Stimulated activated CD8-positive, alpha-beta memory T cell treated with anti-CD3 and anti-CD28 coated beads, Interleukin-7, amount 100 ng/mL, for 24 hours (primary cell): ENCODE results near the gene MTF2.

Experiments
- DNase-seq: peaks from one replicate; pipeline ENCODE4 v3.0.0-alpha.2; 2020; ENCODE audit warnings: low read depth

Gene MTF2

DNA sequence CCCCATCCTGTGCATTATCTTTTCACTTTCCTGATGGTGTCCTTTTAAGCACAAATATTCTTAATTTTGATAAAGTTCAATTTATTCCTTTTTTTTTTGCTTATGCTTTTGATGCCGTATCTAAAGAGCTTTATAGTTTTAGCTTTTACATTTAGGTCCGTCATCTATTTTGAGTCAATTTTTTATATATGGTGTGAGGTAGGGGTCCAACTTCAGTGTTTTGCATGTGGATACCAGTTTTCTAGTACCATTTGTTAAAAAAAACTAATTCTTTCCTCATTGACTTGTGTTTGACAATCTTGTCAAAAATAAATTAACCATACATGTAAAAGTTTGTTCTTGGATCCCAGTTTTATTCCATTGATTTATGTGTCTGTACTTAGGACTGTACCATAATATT, 4.9 kb downstream of the MTF2 start:
- no peak for DNase-seq

DNA sequence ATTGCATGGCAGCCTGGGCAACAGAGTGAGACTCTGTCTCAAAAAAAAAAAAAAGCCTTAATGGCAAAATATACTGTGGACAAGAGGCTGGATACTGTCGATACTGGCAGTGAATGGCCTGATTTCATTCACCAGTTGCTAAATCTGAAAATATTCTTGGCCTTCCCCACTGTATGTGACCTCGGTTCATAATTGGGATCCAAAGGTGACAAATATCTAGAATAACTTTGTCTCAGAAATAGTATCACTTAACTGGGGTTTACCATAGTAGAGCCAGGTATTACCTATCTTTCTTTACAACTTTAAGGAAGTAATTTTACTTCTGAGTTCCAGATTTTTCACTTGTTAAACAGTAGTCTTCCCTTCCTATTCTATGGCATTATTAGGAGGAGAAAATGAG, 8.4 kb downstream of the MTF2 start:
- no peak for DNase-seq

DNA sequence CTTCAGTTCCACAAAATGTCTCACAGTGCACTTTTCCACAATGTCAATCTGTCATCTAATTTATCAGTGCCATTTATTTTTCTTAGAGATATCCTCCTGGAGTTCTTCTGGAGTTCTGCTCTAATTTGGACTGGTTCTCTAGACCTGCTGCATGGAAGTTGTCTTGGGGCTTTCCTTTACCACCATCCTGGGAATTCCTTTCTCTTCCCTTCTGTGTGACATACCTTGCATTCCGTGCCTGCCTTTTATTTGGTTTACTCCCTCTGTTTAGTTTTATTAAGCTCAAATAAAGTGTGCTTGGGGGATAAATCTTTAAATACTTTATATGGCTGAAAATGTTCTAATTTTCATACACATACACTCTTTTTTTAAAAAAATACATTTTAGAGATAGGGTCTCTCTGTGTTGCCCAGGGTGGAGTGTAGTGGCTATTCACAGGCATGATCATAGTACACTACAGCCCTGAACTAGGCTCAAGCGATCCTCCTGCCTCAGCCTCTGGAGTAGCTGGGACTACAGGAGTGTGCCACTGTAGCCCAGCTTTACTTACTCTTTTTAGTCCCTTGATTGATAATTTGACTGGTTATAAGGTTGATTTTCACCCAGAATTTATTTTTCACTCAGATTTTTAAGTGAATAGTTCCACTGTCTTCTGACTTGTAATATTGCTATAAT, 14.4 kb downstream of the MTF2 start:
- DNase-seq: no peak

DNA sequence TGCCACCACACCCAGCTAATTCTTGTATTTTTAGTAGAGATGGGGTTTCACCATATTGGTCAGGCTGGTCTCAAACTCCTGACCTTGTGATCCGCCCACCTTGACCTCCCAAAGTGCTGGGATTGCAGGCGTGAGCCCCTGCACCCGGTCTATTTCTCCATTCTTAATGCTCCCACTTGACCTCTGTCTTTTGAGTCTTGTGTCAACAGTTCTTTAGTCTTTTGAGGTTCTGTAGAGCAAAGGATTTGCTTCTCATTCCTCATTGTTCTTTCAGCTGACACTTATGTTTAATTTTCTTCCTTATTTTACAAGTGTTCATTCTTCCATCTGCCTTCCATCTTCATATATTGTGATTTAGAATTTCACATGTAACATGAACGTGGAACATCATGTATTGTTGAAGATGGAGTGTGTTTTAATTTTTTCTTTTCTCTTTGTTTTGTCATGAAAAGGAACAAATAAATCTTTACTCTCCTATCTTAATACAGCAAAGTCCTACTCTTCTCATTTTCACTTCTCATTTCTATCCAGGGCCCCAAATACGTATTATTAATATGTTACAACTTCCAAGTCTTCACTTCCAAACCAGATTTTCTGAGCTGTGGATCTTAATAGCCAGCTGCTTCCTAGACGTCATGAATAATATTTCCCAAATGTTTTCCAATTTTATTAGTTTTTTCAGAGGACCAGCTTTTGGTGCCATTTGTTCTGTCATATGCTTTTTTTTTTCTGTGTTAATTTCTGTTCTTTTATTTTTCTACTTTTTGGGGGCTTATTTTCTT, 16.9 kb downstream of the MTF2 start:
- DNase-seq: no peak

DNA sequence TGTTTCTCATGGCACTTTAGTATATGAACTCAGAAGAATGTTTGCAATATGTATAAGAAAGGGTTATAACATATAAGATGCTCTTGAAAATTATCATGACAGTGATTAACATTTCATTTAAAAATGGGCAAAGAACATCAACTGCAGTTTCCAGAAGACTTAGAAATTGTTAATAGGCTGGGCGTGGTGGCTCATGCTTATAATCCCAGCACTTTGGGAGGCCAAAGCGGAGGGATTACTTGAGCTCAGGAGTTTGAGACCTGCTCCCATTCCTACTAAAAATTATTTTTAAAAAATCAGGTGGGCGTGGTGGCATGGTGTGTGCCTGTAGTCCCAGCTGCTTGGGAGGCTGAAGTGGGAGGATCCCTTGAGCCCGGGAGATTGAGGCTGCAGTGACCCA, 23.1 kb downstream of the MTF2 start:
- DNase-seq: no peak

DNA sequence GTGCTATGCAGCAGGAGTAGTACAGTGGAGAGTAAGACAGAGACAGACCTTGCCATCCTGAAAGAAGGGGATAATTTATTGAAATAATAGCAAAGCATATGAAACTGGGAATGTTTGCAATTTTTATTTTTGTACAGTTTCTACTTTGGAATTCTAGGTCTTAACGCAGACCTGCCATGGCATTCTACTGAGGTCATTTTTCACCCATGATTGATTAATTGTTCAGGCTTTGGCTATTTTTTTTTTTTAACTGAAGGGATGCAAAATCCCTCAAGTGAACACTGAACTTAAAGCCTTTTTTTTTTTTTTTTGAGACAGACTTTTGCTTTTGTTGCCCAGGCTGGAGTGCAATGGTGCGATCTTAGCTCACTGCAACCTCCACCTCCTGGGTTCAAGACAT, 27.1 kb downstream of the MTF2 start:
- DNase-seq: no peak

DNA sequence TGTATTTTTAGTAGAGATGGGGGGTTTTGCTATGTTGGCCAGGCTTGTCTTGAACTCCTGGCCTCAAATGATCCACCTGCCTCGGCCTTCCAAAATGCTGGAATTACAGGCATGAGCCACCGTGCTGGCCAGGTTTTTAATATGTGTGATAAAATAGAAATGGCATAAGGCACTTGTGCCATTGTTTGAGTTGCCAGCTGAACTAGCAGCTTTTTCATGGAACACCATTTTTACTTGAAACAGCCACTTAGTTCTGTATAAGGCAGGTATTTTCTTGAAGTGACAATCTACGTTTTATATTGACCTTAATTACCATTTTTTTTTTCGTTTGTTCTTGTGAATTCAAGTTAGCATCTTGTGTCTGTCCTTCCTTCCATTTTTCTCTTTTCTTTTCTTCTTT, 28.3 kb downstream of the MTF2 start:
- DNase-seq: no peak

DNA sequence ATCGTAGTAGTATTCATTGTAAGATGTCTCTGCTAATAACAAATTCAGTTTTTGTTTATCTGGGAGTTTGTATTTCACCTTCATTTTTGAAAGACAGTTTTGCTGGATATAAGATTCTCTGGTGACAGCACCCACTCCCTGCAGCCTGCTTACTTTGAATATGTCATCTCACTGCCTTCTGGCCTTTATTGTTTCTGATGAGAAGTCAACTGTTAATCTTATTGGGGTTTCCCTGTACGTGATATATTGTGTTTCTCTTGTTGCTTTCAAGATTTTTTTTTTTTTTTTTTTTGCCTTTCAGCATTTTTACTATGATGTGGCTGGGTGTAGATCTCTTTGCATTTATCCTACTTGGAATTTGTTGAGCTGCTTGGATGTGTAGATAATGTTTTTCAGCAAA, 29.3 kb downstream of the MTF2 start:
- no peak for DNase-seq

DNA sequence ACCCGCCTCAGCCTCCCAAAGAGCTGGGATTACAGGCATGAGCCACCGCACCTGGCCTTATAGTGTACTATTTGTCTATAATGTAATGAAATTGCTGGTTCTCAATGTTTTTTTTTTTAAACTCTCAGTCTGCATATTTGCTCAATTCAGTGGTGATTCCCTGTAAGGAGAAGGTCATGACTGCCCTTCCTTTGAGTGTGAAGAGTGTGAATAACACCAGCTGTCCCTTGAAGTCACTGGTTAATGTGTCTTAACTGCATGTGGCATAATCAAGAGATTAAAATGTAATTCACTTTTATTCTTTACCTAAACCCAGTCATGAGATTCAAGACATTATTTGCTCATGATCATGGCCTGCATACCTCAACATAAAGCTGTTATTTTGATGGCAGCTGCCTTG, 30.5 kb downstream of the MTF2 start:
- DNase-seq: no peak

DNA sequence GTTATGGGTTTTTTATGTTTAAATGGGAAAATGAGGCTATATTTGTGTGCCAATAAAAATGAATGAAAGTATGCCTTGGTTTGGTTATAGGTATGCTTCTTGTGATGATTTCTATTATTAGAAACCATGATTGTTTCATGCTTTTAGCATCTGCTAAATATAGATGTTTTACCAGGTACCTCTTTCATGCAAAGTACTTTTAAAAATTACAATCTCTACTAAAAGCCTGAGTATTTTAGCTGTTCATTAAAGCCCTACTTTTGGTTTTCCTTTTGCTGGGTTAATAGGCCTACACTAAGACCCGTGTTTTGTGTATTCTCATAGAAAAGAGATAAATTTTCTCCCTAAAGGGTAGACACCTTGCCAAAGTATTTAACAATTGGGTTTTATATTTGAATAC, 32.0 kb downstream of the MTF2 start:
- DNase-seq: no peak

DNA sequence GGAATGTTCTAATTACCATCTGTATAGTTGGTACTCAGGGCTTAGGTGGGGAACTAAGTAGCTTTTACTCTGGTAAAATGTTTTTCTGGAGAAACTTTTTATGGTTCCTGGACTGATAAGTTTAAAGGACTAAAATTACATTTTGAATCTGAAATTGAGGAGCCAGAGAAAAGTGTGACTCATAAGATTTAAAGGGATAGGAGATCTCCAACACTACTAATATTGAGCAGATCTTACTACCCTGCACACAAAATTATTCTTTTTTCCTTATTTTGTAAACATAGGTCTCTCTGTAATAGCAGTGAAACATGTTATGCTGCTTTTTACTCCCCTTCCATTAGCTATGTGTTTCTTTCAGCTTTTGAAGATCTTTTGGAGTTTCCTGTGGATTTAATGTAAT, 32.5 kb downstream of the MTF2 start:
- no peak for DNase-seq

DNA sequence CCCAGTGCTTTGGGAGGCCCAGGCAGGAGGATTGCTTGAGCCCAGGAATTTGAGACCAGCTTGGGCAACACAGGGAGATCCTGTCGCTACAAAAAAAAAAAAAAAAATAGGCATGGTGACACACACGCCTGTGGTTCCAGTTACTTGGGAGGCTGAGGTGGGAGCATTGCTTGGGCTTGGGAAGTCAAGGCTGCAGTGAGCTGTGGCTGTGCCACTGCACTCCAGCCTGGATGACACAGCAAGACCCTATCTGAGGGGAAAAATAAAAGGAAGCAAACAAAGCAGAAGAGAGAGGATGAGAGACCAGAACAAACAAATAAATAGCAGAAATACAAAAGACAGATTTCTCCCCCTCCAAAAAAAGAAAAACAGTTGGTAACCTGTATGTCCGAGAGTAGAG, 34.0 kb downstream of the MTF2 start:
- no peak for DNase-seq

DNA sequence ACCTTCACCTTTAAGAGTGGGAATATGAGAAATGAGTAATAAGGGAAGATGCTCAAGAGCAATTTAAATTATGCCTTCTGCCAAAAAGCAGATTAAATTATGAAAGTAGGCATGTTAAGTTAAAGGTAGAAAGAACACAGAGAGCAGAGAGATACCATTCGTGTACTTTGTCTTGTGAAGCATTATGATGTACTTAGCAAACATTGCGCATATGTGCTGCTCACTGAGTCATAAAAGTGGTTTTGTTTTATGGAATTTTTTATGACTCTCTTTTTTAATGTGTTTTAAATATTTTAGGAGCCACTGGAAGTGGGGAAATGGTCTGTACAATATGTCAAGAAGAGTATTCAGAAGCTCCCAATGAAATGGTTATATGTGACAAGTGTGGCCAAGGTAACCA, 35.3 kb downstream of the MTF2 start:
- no peak for DNase-seq

DNA sequence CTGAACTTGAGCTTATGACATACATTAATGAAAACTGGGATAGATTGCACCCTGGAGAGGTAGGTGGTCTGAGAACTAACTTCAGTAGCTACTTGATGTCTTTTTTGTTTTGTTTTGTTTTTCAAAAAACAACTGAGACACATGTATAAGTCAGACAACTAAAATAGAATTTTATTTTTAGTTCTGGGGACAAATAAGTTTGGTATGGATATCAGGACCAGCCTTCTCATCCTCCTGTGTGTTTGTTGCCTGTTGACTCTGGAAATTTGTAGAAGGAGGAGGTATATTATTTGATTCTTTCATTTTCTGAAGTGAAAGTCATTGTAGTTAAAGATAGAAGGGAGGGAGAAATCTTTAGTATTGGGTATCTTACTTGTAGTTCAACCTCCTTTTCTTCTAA, 41.5 kb downstream of the MTF2 start:
- no peak for DNase-seq

DNA sequence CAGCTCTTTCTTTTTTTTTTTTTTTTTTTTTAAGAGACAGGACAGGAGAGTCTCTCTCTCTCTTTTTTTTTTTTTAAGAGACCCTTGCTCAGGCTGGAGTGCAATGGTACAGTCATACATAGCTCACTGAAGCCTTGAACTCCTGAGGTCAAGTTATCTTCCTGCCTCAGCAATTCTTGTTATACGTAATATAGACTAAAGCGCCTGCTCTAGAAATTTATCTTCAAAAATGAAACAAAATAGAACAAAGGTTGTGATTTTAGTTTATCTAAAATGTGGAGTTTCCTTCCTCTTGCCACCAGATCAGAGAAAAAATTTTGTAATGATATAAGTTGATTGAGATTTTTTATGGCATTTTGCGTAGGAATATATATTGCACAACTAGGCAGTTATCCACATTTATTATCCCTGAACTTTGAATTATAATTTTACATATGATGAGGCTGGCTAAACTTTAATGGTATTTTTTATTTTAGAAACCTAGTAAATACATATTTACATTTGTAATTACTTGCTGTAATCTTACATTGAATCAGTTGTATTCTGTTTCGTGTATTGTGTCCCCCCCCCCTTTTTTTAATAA, 44.2 kb downstream of the MTF2 start:
- no peak for DNase-seq

DNA sequence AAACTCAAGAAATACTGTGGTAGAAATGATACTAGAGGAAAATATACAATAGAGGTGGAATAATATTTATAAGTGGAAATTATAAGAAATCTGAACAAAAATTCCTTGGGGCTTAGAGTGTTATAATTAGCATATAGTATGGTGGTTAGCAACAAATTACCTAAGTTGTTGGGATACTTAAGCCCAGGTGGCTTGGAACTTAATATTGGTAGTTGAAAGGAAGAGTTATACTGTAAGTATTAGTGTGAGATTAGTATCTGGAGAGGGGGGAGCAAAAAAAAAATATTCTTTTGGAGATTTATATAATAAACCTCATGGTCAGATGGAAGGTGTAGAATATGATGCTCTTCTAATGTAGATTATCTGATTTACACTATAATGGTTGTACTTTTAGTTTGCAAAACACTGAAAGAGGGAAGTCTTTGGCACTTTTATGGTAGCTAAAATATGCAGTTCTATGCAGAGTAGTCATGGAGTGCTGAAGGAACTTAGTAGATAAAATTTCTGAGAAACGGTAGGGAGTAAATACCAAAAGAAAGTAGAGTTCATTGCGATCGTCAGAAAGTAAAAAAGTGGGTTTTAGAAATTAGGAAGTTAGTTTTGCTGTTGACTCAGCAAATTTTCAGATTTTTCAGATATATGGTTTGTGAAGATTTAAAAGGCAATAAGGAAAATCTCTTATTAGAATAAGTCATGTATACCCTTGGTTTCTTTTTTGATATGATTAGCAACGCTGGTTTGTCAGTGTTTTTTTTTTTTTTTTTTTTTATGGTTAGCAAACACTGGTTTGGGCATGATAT, 45.7 kb downstream of the MTF2 start:
- no peak for DNase-seq

DNA sequence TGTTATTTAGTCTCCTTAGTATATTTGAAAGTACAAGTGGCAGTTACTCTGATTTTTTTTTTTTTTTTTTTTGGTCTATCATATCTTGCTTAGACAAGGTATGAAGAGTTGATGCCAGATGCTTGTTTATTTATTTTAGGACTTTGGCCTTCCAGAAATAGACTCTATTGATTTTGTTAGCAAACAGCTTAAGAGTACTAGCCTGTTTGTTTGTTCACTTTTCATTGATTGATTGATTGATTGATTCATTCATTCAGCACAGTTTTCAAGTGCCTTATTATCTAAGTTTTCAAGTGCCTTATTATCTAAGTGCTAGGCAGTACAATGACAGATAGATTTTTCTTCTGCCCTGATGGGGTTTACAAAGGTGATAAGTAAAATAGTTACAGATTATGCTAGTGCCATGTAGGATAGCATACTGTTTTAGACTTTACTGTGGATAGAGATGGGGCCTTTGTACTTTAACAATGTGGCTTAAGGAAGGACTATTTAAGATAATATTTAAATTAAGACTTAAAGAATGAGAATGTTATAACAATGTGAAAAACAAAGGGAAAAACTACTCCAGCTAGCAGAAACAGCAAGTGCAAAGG, 50.5 kb downstream of the MTF2 start:
- no peak for DNase-seq

DNA sequence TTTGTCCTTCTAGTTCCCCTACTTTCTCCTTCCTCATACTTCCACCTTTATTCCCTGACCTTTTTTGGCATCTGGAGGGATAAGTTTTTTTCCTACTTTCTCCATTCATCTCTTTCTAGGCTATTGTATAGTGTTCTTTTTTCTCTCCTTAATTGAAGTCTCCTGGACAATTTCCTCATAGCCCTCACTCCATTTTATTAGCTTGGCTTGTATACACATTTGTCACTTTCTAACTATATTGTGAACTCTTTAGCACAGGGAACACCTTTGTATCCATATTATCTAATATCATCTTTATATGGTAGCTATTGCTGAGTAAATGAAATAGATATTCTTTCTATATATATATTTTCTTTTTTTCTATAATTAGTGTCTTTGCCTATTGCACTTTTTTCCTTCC, 53.6 kb downstream of the MTF2 start:
- no peak for DNase-seq

DNA sequence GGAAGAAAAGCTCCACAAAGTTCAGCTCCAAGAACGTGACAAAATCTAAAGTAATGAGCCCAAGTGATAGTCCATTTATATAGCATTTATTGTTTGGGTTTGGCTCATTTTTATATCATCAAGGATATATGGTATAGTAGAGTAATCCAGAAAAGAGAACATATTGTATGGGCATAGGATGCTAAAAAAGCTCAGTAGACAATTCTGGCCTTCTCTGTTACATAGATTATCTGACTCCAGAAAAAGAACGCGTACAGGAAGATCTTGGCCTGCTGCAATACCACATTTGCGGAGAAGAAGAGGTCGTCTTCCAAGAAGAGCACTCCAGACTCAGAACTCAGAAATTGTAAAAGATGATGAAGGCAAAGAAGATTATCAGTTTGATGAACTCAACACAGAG, 57.4 kb downstream of the MTF2 start:
- no peak for DNase-seq

DNA sequence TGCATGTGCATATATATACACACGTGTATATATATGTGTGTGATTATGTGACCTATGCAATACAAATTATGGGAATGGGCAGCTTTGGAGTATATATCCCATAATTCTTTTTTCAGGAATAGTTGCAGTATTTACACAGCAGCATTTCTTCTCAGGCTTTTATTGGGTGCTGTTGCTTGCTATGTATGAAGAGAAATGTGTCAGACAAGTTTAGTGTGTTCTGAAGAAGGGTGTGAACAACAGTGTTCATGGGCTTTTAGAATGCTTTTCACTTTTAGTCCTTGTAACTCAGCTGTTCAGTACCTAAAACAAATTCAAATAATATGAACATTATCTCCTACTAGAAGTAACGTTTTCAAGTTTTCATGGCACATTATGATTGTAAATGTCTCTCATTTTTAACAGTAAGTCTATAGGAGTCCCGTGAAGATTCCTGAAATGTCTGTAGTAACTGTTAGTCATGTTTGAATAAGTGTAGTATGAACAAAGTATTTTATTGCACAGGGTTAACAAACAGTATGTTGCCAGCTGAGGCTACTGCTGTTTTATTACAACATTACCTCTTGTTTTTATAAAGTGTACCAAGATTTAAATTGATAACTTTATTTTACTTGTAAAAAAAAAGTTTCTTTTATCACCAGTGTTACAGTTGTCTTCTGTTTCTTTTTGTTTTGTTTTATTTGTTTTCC, 58.7 kb downstream of the MTF2 start:
- DNase-seq: no peak

DNA sequence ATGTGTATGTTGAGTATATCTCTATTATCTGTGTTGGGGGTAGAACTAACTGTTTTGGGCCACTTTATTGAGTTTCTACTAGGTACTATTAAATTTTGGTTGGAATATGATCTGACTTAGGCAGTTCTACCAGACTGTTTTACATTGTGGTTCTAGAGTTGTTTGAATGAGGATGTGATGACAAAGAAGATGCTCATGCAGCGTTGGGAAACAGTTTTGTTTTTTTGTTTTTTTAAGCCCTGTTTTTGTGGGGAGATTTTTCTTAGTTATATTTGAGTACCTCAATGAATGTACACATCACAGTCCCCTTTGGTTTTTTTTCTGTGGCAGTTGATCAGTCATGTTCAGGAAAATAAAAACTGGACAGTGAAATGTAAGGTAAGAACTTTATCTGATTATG, 61.0 kb downstream of the MTF2 start:
- DNase-seq: no peak

DNA sequence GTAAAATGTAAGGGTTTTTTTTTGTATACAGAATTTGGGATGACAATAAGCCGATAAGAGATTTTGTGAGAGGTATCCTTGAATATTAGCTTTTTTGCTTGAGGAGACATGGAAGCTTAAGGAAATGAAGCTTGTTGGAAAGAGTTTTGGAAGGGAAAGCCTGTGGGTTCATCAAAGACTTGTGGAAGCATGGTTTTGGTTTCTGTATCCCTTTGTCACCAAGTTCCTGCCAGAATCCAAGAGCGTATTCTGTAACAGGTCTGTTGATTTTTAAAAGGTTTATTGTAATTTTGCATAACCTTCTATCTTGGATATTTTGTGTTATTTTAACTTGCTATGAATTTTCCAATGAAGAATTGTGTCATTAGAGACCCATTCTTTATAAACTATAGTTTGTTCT, 63.1 kb downstream of the MTF2 start:
- no peak for DNase-seq
